Frontal cortex (tissue), 4 donors: Measurements from ENCODE around the gene EXOC2. TPM values are rescaled to one million over a fixed set of nuclear protein-coding genes. Genes with fewer than 3 reads are reported as not detected.
"Not testable (repeated sequence)": the region's sequence is repeated elsewhere in the genome, so short reads cannot be mapped to it uniquely, and the experiment has no call there.

Experiments used
- DNase-seq, 2 donors: peaks; one replicate each; pipeline ENCODE4 v3.0.0; 2012; ENCODE audit warnings: low spot score in 2 of 2
- FAIRE-seq: peaks from 2 replicates; lab custom pipeline; 2012; peaks lifted over from hg19 to GRCh38; lab: Jason Lieb, UNC
- total RNA-seq: library from RNA; depleted of rRNA; stranded (reverse); fragments of >200 nt; gene quantifications from one replicate; pipeline ENCODE4 v1.2.3, GENCODE V29; 2014
- donor health status: control.
- donor health status: control.
- donor health status: control.

EXOC2 gene
- total RNA-seq, 1 donor from 2014 or later = 61.6 TPM

DNA sequence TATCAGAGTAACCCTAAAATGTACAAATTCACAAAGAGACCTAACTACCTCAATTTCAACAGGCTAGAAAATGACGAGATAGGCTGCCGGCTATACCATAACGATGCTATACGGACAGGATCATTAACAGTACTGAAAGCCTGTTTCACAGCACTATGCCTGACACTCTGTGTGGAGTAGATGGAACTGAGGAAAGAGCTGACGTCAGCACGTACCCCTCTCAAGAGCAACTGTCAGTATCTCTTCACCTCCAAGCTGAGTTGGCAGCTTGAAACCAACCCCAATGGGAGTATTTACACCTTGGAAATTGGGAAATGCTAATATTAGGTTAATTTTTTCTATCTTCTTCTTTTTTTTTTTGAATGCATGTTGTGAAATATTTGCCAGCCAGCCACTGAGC lies 89.7 kb downstream of the EXOC2 start:
- FAIRE-seq = no peak
- no peak for DNase-seq

DNA sequence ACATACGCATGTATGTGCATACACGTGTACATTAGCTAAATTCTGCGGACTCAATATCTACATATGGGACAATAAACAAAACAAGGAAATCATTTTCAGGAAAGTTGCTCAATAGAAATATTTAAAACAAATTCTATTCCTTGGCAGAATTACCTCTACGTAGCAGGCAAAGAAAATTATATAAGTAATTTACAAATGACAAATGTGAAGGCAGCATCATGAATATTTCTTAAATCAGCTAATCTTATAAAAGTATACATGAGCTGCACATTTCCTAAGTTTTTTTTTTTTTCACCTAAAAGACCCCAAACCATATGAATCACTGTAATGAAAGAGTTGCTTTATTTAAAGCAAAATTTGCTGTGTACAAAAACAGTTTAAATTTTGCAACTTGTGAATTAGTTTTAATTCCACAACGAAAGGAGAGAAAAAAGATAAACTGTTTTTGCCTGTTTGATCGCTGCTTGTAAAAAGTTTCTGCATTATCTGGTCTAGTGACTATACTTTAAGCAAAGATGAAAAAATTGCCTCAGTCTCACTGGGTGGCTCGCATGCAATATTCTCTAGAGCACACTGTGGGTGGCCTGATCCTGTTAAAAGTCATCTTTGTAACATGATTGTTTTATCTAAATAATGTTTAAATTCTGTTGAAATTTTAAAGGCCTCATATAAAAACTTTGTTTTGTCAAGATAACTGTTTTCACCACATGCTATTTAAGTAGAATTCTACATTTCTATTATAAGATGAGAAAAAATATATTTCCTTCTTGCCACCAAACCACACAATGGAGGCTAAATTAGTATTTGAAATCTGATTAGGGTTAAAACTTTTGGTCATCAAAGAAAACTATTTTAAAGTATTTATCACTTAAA lies 93.1 kb downstream of the EXOC2 start:
- DNase-seq (no peak), FAIRE-seq (no peak)

DNA sequence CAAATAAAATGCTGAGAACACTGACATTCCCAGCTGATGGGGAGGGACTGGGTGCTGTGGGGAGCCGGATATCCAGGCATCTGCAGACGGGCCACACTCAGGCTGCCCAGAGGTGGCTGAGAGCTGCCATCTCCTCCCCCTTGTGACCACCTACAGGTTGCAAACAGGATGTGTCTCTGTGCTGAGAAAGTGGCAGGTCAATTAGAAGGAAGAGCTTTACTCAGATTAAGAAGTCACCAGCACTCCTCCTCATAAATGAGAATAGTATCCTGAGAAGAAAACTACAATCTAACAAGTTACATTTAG lies 99.1 kb downstream of the EXOC2 start:
- DNase-seq = no peak
- FAIRE-seq = no peak

DNA sequence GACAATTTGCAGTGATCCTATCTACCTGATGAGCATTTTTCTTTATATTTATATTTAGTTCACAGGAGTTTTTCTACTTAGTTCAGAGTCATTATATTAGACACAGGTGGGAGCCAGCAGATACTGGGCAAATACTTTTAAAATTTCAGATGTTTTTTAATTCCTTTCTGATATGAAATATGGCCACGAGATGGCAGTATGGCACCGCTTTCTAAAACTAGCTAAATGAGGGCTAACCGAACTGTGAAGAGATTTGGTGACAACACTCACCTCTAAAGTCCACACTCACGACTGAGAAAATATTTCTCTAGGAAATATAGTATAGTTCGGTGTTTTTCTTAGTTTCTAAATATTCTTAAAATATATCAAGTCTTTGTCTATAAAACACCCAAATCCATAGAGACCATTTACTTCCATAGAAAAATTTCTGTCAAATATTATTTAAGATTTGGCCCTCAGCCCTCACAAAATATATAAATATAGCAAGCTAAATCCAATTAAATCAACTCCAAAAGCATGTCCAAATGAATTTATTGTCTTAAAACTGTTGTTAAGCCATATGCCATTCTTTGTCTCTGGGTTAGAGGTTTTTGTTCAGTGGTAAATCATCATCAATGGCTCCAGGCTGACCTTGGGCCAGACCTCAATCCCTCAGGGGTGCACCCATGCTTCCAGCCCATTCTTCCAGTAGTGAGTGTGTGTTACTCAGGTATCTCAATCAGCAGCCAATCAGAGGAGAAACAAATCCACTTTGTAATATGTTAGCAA lies 99.6 kb downstream of the EXOC2 start:
- DNase-seq (peak; percentile 24 to 49), FAIRE-seq (peak; percentile 96)

DNA sequence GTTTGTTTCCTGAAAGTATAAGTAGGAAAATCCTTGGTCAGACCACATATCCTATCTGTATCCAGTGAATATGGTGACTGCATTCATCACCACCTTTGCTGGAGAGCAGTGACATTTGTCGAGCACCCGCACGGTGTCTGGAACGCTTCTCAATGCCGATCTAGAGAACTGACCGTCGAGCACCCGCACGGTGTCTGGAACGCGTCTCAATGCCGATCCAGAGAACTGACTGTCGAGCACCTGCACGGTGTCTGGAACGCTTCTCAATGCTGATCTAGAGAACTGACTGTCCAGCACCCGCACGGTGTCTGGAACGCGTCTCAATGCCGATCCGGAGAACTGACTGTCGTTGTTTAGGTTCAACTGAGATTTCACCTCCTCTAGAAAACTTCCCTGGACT lies 103.8 kb downstream of the EXOC2 start:
- FAIRE-seq = no peak
- DNase-seq = no peak

GRCh38 chr6:586553-586952 lies 106.4 kb downstream of the EXOC2 start:
- DNase-seq = no peak
- no peak for FAIRE-seq

- DNase-seq = no peak
- no peak for FAIRE-seq
These were observed 109.3 kb downstream of the EXOC2 start for GRCh38 chr6:583635-584034.

GRCh38 chr6:583116-583515 lies 109.8 kb downstream of the EXOC2 start:
- DNase-seq = no peak
- FAIRE-seq = no peak

- no peak for DNase-seq
- no peak for FAIRE-seq
These were observed 110.6 kb downstream of the EXOC2 start for GRCh38 chr6:582370-582769.

- no peak for DNase-seq
- FAIRE-seq = no peak
These were observed 113.6 kb downstream of the EXOC2 start for GRCh38 chr6:579339-579738.

GRCh38 chr6:572596-573265 lies 120.2 kb downstream of the EXOC2 start:
- DNase-seq (no peak), FAIRE-seq (no peak)

DNA sequence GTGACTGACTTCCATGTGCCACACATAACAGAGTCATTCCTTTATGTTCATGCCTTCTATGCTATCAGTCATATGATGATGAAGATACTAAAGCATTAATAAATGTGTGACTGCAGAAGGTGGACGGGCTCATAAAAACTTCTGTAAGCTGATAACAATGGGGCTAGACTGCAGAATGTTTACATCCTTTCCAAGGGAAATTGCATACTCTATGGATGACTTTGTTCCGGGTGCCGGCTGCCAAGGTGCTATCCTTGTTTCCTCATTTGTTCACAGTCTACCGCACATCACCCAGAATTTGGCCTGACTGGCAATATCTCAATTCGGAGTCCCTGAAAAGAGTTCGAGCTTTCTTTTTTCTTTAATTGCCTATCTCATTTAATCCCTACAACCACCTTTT lies 121.0 kb downstream of the EXOC2 start:
- DNase-seq = no peak
- FAIRE-seq = no peak

DNA sequence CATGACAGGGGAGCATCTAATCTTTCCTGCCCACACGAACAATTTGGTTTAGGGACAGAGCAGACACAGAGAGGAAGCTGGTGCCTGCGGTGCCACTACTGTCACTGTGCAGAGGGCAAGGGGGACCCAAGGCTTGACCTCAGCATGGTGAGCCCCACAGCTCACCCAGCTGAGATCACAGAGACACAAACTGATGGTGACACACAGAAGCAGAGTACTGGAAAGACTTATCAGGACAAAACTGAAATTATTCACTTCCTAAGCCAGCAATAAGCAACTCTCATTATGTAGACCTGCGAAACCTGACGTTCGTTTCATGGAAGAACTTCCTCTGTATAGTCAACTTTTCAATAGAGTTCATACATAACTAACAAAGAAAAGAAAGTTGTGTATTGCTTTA lies 122.1 kb downstream of the EXOC2 start:
- FAIRE-seq (no peak), DNase-seq (no peak)

GRCh38 chr6:568954-569523 lies 123.9 kb downstream of the EXOC2 start:
- FAIRE-seq (no peak), DNase-seq (no peak)

DNA sequence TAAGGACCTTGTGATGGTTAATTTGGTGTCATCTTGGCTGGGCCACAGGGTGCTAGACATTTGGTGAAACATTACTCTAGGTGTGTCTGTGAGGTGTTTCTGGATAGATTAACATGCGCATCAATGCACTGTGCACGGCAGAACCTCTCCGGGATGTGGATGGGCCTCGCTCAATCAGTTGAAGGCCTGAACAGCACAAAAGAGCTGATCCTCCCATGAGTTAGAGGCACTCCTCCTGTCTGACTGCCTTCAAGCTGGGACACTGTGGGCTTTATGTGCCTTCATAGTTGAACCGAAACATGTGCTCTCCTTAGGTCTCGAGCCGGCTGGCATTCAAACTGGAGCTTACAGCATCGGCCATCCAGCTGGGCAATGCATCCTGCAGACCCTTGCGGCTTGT lies 124.9 kb downstream of the EXOC2 start:
- FAIRE-seq = no peak

DNA sequence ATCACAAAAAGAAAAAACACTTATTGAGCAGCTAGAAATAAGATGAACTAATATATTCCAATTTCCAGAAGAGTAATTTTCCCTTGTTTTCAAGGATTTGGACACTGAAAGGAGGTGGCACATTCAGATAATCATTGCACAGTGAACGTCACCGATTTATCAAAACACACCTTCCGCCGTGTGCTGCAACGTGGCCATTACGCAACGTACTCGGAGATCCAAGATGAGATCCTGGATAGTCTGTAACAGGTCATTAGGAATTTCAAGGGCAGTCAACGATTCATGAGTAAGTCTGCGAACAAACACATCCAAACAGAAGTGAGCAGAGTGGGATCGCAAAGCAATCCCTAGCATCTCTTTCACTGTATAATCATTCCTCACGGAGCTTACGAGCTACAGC lies 129.1 kb downstream of the EXOC2 start:
- FAIRE-seq (no peak), DNase-seq (no peak)

More for the DNA sequence above, 124.9 kb downstream of the EXOC2 start:
- no peak for DNase-seq

DNA sequence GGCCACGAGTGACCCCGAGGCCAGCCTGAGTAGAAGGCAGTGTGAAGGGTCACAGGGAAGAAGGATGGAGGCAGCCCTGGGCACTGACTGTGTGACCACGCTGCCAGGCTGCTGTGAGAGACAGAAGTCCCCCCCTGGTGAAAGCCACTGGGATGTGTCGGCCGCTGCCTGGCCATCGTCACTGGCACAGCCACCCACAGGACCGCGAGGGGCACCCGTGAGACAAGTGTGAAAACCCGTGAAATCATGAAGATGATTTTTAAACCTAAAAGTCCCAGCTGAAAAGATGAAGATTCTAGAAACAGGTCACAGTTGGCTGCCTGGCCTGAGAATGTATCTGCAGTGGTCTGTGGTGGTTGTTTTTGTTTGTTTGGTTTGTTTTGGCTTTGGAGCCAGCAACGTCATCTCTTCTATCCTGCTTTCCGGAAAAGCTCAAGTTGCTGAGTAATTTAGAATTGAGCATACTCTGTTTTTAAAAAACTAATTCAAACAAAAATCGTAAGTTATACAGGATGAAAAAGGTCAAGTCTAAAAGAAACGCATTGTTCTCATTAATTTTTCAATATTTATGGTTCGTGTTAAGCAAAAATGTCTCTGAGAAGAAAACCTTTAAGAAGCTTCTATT lies 130.8 kb downstream of the EXOC2 start:
- no peak for FAIRE-seq
- no peak for DNase-seq

DNA sequence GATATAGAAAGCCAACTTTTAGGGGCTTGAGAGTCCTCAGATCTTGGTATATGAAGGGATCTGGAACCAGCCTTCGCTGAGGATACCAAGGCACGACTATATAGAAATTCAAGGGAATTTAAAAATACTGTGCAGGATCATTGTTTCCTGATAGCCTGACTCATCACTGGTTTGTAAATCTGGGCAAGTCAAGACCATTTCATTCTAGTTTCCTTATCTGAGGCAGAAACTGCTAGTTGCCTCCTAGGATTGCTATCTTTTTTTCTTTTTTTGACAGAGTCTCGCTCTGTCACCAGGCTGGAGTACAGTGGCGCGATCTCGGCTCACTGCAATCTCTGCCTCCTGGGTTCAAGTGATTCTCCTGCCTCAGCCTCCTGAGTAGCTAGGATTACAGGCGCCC lies 131.6 kb downstream of the EXOC2 start:
- DNase-seq, FAIRE-seq: not testable (repeated sequence)

DNA sequence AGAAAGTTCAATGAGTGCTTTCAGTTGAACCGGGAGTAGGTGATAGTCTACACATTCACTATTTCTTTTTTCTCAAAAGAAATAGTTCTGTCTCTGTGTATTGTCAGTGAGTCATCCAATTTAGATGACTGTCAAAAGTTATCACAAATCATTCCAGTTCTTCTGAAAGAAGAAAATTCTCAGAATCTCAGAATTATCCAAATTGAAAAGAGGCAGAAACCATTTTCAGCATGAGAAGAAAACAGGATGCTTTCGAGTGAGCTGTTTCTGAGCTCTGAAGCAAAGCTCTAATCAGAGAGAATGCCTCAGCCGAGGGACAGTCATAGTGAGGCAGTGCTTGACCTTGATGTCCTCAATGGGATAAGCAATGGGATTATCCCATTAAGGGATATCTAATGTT lies 134.0 kb downstream of the EXOC2 start:
- DNase-seq (no peak), FAIRE-seq (no peak)

DNA sequence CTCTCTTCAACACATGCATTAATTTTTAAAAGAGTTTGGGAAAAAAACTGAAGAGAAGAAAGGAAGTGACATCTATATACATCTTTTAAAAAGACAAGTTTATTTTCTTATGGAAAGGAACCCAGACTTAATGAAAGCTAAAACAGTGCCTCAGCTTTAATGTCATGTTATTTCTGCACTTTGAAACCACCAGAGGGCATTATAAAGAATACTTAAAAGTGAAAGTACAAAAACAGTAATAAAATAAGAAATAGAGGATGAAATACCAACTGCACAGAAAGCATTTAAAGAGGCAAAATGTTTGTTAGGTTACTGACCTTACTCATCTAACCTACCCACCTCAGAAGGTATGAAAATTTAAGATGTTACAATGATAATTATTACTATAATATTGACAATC lies 134.8 kb downstream of the EXOC2 start:
- no peak for DNase-seq
- FAIRE-seq = no peak
